ENCODE data around the gene SLC49A4.

SLC49A4 gene

GRCh38 chr3:122786066-122786465 is 8.8 kb upstream of the SLC49A4 start:
- no peak for DNase-seq

DNA sequence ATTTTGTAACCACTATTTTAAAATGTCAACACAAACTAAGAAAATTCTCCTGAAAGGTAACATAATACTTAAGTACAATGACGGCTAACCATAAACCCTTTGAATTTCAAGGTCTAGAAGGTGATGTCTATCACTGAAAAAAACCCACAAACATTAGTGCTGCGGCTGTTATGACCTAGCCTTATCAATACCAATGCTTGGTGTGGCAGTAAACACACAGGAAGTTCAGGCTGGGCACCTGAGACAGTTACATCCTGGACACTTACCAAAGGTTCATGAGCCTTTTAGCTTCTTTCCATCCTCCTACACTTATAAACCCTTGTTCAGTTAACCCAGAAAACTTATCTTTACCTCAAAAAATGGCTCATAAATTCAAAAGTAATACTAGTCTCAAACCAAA is 7.0 kb upstream of the SLC49A4 start:
- DNase-seq: no peak

DNA sequence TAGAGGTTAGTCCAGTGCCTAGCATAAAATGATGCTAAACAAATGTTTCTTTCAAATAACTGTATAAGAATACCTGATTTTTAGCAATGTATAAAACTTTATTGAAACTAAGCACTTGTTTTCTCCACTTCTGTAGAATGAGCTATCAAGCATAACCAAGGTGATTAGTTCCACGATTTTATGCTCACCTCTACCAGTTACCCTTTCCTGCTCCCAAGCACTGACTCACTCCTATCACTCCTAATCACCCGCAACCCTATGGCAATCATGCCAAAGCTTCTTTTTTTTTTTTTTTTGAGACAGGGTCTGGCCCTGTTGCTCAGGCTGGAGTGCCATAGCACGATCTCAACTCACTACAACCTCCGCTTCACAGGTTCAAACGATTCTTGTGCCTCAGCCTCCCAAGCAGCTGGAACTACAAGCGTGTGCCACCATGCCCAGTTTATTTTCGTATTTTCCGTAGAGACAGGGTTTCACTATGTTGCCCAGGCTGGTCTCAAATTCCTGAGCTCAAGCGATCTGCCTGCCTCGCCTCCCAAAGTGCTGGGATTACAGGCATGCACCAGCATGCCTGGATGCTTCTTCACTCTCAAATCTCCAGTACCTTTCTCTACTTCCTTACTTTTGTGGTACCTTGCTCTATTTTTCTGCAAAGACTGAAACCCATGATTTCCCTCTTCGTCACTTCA is 5.1 kb upstream of the SLC49A4 start:
- no peak for DNase-seq

GRCh38 chr3:122793568-122794416 is 1.1 kb upstream of the SLC49A4 start, which contains the start of gene HSPBAP1:
Gene HSPBAP1, minus strand, starts transcription at chr3:122793831. Its CDS starts 151 bp downstream, at chr3:122793680.
- DNase-seq: no peak

DNA sequence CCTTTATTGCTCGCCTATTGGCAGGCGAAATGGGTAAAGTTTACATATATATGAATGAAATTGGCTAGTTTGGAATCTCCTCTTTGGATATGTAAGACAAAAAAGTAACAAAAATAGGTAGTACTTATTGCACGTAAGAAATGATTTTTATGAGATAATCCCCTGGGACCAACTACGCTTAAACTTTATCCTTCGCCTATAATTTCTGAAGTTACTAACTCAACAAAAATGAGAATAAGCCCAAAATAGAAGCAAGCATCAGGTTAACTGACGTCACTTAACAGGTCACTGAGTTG is 438 bp upstream of the SLC49A4 start:
- no peak for DNase-seq

DNA sequence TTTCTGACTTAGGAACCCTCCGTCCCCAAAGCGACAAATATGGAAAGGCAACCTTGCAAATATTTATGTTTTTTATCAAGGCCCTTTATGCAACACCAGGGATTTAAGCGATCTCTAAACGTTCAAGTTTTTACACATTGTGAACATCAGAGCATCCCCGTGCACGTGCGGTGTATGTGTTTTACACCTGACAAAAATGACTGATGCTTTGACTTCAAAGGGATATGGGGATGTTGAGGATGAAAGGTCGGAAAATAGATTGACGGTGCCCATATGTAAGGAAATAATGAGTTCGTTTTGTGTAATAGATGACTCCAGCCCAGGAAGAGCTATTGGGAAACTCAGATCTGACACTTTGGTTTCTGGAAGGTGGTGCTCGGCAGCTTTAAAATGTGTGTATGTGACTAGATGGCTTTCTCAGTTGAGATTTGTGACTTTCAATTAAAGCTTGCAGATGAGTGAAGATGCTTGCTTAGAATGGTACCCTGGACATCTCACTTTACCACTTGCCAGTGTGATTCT is 866 bp downstream of the SLC49A4 start:
- no peak for DNase-seq

GRCh38 chr3:122797291-122797690 is 2.4 kb downstream of the SLC49A4 start:
- DNase-seq: no peak

- no peak for DNase-seq
Observed at GRCh38 chr3:122799322-122799721, 4.5 kb downstream of the SLC49A4 start.

DNA sequence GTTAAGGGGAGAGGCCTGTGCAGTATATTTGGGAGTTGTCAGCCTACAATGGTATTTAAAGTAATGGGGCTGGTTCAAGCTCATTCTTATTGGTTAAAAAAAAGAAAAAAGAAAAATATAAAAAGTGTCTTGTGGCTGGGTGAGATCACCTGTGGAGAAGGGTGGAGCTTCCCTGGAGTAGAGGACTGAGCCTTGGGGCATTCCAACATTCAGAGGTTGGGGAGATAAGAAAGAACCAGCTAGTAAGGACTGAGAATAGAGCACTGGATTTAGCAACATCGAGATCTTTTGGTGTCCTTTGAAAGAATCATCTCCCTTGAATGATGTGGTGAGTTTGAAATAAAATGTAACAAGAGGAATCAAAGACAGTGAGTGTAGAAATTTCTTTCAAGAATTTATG is 5.2 kb downstream of the SLC49A4 start:
- no peak for DNase-seq

GRCh38 chr3:122800706-122801237 is 5.9 kb downstream of the SLC49A4 start:
- DNase-seq: no peak

GRCh38 chr3:122802323-122802722 is 7.5 kb downstream of the SLC49A4 start:
- DNase-seq: no peak

- no peak for DNase-seq
Observed at GRCh38 chr3:122803977-122804376, 9.1 kb downstream of the SLC49A4 start.

GRCh38 chr3:122810734-122811133 is 15.9 kb downstream of the SLC49A4 start:
- no peak for DNase-seq

DNA sequence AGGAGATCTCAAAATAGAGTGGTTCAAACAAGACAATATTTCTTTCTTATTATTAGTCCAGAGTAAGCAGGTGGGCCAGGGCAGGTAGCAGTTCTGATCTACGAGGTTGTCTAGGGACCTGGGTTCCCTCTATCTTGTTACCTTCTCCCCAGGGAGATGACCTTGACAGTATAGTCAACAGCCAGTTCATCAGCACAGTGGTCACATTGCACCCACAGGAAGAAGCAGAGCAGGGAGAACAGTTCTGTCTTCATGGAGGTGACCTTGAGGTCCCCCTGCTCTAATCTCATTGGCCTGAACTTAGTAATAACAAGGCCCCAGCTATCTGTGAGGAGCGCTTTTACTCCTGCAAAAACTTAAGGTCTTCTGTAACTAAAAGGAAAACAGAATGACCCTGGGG is 21.7 kb downstream of the SLC49A4 start:
- no peak for DNase-seq

- no peak for DNase-seq
Observed at GRCh38 chr3:122824465-122825381, 29.9 kb downstream of the SLC49A4 start.

DNA sequence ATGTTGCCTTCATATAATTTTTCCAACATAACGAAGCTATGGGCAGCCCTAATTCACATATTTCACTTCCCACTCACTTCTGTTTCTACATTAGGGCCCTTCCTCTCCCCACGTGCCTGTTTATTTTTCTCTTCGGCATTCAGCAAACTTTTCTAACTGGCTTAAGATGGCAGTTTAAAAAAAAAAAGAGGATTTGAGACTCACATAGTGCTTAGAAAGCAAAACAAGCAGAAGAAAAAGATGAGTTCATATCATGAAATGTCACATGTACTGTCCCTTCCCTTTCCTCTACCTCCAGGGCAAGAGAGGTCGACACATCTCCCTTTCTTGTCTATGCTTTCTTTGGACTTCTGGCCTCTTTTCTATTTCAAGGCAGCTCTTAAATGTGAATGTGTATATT is 30.6 kb downstream of the SLC49A4 start:
- no peak for DNase-seq

DNA sequence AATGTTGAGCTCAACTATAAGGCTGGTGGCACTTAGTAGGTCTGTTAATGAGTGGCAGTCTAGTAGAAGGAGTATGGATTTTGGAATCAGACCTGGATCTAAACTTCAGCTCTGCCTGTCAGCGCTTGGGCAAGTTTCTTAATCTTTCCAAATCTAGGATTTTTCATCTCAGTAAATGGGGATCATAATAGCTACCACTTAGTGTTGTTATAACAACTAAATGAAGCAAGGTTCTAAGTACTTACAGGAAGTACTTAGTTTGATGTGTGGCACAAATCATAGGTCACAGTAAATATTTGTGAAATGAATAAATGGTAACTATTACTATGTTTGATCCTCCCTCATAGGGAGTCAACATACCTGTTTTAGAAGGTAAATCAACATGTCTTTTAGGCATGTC is 31.4 kb downstream of the SLC49A4 start:
- DNase-seq: no peak

DNA sequence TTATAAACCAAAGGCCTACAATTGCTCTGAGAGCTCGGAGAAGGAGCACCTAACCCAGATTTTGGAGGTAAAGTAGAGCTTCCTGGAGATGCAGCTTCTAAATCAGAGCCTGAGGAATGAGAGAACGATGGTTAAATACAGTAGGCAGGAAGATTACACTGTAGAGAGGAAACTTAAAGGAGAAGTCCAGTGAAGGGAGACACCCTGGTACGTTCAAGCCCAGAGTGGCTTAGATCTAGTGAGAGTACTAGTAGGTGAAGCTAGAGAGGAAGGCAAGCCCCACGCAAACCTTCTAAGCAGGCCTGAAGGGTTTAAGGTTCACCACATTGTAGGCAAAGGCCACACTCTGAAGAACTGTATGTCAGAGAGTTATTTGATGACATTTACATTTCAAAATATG is 33.4 kb downstream of the SLC49A4 start:
- no peak for DNase-seq

- DNase-seq: no peak
Observed at GRCh38 chr3:122835590-122835989, 40.7 kb downstream of the SLC49A4 start.

DNA sequence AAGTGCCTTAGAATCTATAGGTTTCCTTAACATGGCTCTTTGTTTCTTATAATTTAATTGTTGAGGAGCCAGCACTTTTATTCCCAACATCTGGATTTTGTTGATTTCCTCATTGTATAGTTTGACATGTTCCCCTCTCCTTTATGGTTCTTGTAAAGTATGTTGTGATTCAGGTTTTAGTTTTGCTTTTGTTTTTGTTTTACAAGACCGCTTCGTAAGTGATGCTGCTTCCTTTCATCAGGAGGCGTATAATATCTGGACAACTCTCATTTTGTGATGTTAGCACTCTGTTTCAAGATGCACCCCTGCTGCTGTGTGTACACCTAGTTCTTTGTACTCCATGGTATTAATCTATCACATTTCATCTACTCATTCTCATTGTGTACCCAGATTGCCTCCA is 48.7 kb downstream of the SLC49A4 start:
- no peak for DNase-seq

DNA sequence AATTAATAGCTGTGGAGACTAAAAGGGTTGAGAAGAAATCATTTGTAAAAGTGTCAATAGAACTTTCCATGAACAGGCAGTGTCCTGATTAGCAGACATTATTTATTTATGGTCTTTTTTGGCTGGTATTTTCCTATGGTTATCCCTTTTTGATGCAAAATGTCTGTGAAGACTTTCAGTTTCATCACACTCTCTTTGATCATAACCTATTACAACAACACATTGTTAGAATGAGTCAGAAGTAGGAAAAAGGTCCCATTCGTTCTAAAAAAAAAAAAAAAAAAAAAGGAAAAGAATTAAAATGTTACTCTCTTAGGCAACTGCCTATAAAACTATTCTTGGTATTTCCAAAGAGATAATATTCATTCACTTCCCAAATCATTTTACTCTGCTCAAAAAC is 62.1 kb downstream of the SLC49A4 start:
- DNase-seq: no peak

DNA sequence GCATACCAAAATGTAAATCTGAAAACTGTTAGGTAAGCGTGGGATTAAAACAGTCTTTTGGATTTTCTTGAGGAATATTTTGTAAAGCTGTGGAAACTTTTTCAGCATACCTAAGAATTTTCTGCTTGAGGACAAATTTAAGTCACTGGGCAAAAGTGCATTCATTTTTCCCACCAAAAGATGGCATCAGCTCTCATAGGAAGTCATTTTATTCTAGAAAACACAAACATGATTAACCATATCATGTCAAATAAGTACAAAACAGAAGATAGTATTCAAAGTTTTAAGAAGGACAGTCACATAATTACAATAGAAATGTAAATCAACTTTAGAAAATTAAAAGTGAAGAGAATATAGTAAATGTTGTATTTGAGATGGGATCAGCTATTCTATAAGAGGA is 63.5 kb downstream of the SLC49A4 start:
- DNase-seq: peak; percentile 3

Data from DMS79 (cell line).